Cardiac fibroblast (primary cell): ENCODE results near the gene ATP5F1D.

Experiments
- DNase-seq, 2 donors: peaks; one replicate each; pipeline versions ENCODE4 v3.0.0 to v3.0.0-alpha.2; 2010; ENCODE audit warnings: low read depth in 2 of 2
- H3K4me3 ChIP-seq, 2 donors: replicated peaks in 1 of 2; 1 replicate in 1 of 2; 2 replicates in 1 of 2; pipeline ENCODE4 v1.5.1; 2011; ENCODE audit warnings: low read depth in 2 of 2, low read length in 2 of 2, mild to moderate bottlenecking in 2 of 2, moderate library complexity in 1 of 2
- CTCF ChIP-seq: IDR thresholded peaks from one replicate; pipeline ENCODE4 v1.5.1; 2011; ENCODE audit warnings: low read depth, mild to moderate bottlenecking, low read length, inconsistent platforms

The ATP5F1D gene

GRCh38 chr19:1259876-1260748 lies 18.6 kb downstream of the ATP5F1D start:
- TF ChIP-seq CTCF: no peak
- peak overlapping the region in 1 of 2 donors; percentile 2 for H3K4me3 ChIP-seq
- DNase-seq: peak in 1 of 2 donors; percentile 48

GRCh38 chr19:1260749-1261537 lies 19.4 kb downstream of the ATP5F1D start:
- peak; percentile 97 to 98 for DNase-seq
- peak overlapping the region; percentile 51 to 64 for H3K4me3 ChIP-seq

GRCh38 chr19:1261538-1261797 lies 19.9 kb downstream of the ATP5F1D start:
- TF ChIP-seq CTCF: peak; percentile 25
- H3K4me3 ChIP-seq: peak overlapping the region; percentile 51 to 64
- no peak for DNase-seq

More at GRCh38 chr19:1260749-1261537, 19.4 kb downstream of the ATP5F1D start:
- no peak for TF ChIP-seq CTCF

GRCh38 chr19:1261798-1262622 lies 20.5 kb downstream of the ATP5F1D start:
- no peak for TF ChIP-seq CTCF
- peak; percentile 39 to 58 for DNase-seq
- peak overlapping the region; percentile 51 to 64 for H3K4me3 ChIP-seq

GRCh38 chr19:1262623-1263123 lies 21.1 kb downstream of the ATP5F1D start:
- no peak for TF ChIP-seq CTCF
- DNase-seq: peak in 1 of 2 donors; percentile 40
- no peak overlapping the region for H3K4me3 ChIP-seq

GRCh38 chr19:1263188-1263587 lies 21.6 kb downstream of the ATP5F1D start:
- no peak for DNase-seq
- no peak for TF ChIP-seq CTCF
- H3K4me3 ChIP-seq: no peak overlapping the region
